ENCODE measurements around the gene PALMD.

PALMD gene

GRCh38 chr1:99601709-99602403 lies 44.1 kb upstream of the PALMD start:
- no peaks in the 10 kb centered on the region for H3K9me3 ChIP-seq
- TF ChIP-seq CTCF (IDR thresholded peaks at IDR 0.05), result no peak
- DNase-seq, result no peak
- H3K4me1 ChIP-seq, result no peaks in the 10 kb centered on the region
- H3K36me3 ChIP-seq, result no peaks in the 10 kb centered on the region
- intact Hi-C loops (cut with DNase I; ENCODE audit: low total_unique reads), result no loop called here
- H3K4me3 ChIP-seq, result no peak overlapping the region
- no peak overlapping the region for H3K27ac ChIP-seq
- no peaks in the 10 kb centered on the region for H3K27me3 ChIP-seq

GRCh38 chr1:99602404-99602969 lies 43.4 kb upstream of the PALMD start:
- H3K36me3 ChIP-seq, result no peaks in the 10 kb centered on the region
- no peaks in the 10 kb centered on the region for H3K27me3 ChIP-seq
- no peaks in the 10 kb centered on the region for H3K9me3 ChIP-seq
- no peak overlapping the region for H3K27ac ChIP-seq
- H3K4me3 ChIP-seq, result no peak overlapping the region
- H3K4me1 ChIP-seq, result no peaks in the 10 kb centered on the region
- no peak for TF ChIP-seq CTCF (IDR thresholded peaks at IDR 0.05)
- DNase-seq, result no peak
- intact Hi-C loops (cut with DNase I; ENCODE audit: low total_unique reads), result no loop called here

- no peak for DNase-seq
- Histone ChIP-seq H3K27ac (no peak overlapping the region), H3K4me1 (no peaks in the 10 kb centered on the region), H3K9me3 (no peaks in the 10 kb centered on the region), H3K36me3 (no peaks in the 10 kb centered on the region), H3K27me3 (no peaks in the 10 kb centered on the region), H3K4me3 (no peak overlapping the region)
- no peak for TF ChIP-seq CTCF (IDR thresholded peaks at IDR 0.05)
- intact Hi-C loops (cut with DNase I; ENCODE audit: low total_unique reads), result no loop called here
Measured at GRCh38 chr1:99603699-99604560, 42.0 kb upstream of the PALMD start.

- no peaks in the 10 kb centered on the region for H3K4me1 ChIP-seq
- H3K36me3 ChIP-seq, result no peaks in the 10 kb centered on the region
- no peak overlapping the region for H3K4me3 ChIP-seq
- H3K27ac ChIP-seq, result no peak overlapping the region
- no peak for TF ChIP-seq CTCF (IDR thresholded peaks at IDR 0.05)
- no peaks in the 10 kb centered on the region for H3K9me3 ChIP-seq
- no peaks in the 10 kb centered on the region for H3K27me3 ChIP-seq
- intact Hi-C loops (cut with DNase I; ENCODE audit: low total_unique reads), result no loop called here
- DNase-seq, result no peak
Measured at GRCh38 chr1:99606306-99606705, 39.6 kb upstream of the PALMD start.

GRCh38 chr1:99607590-99607989 lies 38.3 kb upstream of the PALMD start:
- Histone ChIP-seq H3K36me3 (no peaks in the 10 kb centered on the region), H3K4me1 (no peaks in the 10 kb centered on the region), H3K27ac (no peak overlapping the region), H3K4me3 (no peak overlapping the region), H3K9me3 (no peaks in the 10 kb centered on the region), H3K27me3 (no peaks in the 10 kb centered on the region)
- no peak for DNase-seq
- TF ChIP-seq CTCF (IDR thresholded peaks at IDR 0.05), result no peak
- intact Hi-C loops (cut with DNase I; ENCODE audit: low total_unique reads), result no loop called here

All from tibial artery (tissue), 4 donors.